GM19438 (cell line): ENCODE data around the gene FBRSL1.

Source experiments
- ATAC-seq: cut with Tn5 transposase; IDR thresholded peaks from one replicate; pipeline ENCODE4 v1.9.1; 2021; ENCODE audit warnings: low read depth; ENCODE audit not compliant: unreplicated experiment

FBRSL1 gene

DNA sequence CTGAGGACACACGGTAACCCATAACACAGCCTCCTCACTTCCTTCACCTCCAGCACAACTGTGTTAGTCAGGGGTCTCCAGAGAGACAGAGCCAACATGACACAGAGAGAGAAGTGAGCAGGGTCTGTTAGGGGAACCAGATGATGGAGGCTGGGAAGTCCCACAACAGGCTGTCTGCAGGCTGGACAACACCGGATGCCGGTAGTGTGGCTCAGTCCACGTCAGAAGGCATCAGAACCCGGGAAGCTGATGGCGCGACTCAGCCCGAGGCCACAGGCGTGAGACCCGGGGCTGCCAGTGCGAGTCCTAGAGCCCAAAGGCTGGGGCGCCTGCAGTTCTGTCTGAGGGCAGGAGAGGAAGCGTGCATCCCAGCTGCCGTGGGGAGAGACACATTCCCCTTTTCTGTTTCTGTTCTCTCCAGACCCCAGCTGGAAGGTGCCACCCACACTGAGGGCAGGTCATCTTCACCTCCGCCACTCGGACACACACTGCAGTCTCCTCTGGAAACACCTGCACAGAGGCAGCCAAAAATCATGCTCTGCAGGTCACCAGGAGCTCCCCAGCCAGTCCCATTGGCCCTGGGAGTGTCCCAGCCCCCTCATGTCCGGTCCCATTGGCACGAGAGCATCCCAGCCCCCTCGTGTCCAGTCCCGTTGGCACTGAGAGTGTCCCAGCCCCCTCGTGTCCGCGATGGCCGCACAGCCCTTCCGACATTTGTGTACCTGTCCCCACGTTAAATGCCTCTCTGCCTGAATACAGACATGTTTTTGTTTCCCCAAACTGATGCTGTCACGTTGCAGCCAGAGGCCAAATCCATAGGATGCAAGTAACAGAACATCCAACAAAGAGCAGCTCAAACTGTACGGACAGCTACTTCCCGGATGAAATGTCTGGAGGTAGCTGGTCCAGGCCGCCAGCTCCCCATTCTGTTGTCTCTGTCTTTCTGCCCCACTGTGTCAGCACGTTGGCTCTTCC lies 7.9 kb upstream of the FBRSL1 start:
- ATAC-seq, result no peak

DNA sequence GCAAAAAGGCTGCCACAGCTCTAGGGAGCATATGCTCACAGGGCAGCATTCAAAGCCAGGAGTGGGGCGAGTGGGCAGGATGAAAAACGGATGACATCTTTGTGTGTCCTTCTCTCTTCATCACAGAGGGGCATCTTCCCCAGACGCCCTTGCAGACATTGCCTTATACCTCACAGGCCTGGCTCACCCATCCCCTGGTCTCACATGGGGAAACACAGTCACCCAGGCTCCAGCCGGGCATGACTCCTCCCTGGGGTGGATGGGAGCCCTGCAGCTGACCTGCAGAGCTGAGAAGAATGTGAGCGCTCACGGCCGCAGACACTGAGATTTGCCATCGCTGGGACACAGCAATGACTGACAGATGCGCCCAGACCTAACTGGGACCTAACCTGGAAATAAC lies 7.2 kb upstream of the FBRSL1 start:
- ATAC-seq, result no peak

DNA sequence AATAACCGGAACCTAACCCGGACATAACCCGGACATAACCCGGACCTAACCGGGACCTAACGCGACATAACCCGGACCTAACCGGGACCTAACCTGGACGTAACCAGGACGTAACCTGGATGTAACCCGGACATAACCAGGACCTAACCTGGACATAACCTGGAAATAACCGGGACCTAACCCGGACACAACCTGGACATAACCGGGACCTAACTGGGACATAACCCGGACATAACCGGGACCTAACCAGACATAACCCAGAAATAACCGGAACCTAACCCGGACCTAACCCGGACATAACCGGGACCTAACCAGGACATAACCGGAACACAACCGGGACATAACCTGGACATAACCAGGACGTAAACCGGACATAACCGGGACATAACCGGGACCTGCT lies 6.7 kb upstream of the FBRSL1 start:
- no peak for ATAC-seq

DNA sequence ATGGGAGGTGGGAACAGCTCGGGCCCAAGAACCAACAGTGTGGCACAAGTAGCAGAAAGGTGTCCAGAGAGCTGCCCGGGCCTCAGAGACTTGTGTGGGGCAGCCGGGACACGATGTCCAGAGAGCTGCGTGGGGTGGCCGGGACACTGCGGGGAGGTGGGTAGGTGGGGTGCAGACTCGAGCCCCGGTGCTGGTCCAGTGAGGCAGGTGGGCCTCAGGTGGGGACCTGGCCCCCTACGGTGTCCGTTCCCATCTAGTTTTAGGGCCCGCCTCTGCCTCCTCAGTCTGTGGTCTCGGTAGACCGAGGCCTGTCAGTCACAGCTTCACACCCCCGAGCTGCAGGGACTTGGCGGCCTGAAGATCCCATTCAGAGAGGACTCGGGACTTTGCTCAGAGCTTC lies 6.3 kb upstream of the FBRSL1 start:
- ATAC-seq, result no peak

DNA sequence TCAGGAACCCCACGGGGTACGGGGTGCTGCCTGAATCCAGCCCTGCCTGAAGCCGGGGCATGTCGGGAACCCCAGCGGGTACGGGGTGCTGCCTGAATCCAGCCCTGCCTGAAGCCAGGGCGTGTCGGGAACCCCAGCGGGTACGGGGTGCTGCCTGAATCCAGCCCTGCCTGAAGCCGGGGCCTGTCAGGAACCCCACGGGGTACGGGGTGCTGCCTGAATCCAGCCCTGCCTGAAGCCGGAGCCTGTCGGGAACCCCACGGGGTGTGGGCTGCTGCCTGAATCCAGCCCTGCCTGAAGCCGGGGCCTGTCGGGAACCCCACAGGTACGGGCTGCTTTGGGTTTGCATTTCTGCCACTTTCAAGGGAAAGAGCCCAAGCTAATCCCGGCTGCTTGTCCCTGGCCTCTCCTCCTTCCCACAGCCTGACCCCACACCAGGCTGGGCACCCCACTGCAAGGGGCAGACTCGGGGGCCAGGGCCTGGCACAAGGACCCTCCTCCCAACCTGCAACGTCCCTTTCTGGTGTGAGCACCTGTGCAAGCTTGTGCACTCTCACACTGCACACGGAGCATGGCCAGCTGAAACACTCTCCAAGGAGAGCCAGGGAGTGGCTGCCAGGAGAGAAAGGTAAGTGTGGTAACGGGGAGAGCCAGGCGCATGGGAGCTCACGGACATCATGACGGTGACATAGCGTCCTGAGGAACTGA lies 5.6 kb upstream of the FBRSL1 start:
- no peak for ATAC-seq

DNA sequence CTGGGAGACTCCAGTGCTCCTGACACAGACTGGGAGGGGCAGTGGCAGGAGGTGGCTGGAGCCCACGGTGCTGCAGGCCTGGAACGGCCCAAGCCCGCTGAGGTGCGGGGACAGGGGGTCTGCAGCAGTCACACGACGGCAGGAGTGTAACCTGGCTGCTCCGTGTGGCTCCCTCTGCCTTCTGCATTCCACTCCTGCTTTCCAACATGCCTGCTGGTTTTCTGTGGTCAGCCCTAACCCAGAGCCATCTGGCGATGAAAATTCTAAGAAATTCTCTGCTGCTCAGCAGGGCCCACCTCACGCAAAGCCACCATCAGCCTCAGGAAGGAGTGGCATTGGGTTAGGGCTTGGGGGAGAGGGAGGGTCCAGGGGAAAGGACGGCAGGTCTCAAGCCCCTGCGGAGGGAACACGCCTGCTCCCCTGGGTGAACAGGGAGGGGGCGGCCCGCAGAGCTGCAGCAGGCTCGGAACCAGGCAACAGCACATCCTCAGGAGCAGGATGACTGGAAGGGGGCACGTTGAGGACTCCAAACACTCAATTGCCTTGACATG lies 5.0 kb upstream of the FBRSL1 start:
- ATAC-seq, result no peak

DNA sequence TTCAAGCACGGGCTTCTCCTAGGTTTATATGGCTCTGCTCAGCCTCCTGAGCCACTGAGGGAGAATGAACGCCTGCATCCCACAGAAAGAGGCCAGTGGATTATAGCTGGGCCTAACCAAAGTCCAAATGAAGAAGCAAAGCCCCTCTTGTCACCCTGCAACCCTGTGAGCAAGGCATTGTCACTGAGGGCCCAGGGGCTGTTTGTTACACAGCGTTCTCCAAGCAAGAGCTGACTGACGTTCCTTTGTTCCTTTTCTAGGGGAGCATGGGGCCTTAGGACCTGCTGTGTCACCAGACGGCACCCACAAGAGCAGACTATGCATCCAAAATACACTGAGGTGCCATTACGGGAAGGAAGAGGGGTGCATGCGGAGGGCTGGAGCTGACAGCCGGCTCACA lies 4.3 kb upstream of the FBRSL1 start:
- no peak for ATAC-seq

DNA sequence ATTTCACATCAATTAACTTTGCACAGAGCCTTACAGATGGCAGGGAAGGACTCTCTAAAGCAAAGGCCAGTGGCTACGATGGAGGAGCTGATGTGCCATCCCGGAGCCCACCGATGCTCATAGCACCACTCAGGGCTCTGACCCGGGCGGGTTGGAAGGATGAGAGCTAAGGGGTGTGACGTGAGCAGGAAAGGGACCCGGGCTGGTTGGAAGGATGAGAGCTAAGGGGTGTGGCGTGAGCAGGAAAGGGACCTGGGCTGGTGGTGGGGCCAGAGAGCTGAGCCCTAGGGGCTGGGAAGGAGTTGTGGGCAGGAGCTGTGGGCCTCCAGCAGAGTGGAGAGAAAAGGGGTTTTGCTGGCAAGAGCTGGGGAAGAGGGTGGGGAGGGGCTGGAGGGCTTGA lies 3.8 kb upstream of the FBRSL1 start:
- no peak for ATAC-seq

DNA sequence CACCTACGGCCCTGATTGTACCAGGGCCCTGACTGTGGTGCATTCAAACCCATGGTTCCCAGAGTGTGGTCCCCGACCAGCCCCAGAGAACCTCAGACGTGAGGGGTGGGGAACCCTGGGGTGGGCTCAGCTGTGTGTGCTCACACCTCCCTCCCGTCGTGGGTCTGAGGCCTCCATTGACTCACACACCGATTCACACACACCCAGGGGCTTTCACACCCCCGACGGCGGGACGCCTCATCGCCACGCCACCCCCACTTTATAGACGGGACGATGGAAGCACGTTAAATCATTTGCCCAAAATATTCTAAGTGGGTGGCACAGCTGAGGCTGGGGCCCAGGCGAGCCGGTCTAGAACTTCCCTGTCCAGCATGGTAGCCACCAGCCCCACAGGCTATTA lies 3.4 kb upstream of the FBRSL1 start:
- no peak for ATAC-seq

DNA sequence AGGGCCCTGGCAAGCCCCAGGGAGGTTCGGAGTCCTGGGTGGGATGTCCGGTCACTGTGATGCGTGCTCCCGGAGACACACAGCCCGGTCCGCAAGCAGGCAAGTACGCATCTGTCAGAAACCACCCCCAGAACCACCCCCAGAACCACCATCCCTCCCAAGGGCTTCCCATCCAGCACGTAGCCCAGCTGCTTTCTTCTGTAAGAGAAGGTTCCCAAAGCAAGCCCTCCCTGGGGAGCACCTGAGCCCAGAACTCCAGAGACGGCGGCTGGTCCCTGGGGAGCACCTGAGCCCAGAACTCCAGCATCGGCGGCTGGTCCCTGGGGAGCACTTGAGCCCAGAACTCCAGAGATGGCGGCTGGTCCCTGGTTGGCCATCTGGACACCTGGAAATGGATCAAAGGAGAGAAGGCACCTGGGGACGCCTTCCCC lies 2.6 kb upstream of the FBRSL1 start:
- ATAC-seq, result no peak

DNA sequence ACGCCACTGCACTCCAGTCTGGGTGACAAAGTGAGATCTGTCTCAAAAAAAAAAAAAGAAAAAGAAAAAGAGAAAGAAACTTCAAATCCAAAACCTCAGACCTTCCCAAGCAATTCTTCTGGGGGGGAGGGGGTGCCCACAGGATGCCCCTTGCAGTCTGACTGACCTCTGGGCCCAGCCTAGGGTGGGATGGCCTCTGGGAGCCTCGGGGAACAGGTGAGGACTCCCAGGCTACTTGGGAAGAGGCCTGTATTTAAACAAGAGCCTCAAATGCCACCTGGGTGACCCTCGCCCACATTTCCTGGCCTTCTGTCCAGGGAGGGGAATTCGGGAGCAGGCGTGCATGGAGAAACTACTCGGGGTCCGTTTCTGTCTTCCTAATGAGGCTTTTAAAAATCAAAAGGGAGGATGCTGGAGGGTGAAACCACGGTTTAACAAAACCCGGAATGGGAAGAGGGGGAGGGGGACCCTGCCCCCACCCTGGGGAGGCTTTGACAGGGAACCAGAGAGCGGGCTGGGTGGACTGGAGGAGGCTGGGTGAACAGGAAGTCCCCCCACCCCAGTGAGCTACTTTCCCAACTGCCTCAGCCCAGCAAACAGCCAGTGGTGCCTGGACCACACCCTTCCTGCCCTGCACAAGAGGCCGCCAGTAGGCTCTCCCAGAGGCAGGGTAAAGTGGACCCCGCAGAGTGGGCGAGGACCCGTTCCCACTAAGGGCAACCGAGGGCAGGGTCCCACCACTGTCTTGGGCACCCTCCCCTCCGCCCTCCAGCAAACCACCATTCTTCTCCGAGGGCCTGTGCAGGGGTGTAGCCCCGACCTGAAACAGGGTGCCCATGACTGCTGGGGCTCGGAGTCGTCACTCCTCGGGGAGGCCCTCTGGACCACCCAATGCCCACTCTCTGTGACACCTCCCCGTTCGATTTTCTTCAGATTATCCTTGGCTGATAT lies 1.5 kb upstream of the FBRSL1 start:
- no peak for ATAC-seq

DNA sequence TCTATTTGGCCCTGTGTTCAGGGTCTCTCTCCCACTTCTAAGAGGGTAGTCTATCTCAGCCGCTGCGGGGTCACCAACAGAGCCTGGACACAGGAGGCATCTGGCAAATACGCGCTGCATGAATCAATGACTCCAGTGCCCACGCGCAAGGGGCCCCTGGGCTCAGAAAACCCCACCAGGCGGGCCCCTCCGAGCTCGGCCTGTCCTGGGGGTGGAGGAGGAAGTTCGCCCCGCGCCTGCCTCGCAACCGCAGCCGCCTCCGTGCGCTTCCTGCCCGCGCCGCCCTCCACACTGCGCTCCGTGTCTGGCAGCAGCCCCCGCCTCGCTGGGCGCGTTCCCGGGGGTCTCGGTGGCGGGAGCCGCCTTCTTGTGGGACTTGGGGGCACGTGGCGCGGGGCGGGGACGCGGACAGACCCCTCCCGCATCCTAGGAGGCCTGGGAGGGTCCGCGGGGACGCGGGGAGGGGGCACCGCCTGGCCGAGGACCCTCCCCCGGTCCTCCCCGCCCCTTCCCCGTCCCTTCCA lies 811 bp upstream of the FBRSL1 start:
- no peak for ATAC-seq

DNA sequence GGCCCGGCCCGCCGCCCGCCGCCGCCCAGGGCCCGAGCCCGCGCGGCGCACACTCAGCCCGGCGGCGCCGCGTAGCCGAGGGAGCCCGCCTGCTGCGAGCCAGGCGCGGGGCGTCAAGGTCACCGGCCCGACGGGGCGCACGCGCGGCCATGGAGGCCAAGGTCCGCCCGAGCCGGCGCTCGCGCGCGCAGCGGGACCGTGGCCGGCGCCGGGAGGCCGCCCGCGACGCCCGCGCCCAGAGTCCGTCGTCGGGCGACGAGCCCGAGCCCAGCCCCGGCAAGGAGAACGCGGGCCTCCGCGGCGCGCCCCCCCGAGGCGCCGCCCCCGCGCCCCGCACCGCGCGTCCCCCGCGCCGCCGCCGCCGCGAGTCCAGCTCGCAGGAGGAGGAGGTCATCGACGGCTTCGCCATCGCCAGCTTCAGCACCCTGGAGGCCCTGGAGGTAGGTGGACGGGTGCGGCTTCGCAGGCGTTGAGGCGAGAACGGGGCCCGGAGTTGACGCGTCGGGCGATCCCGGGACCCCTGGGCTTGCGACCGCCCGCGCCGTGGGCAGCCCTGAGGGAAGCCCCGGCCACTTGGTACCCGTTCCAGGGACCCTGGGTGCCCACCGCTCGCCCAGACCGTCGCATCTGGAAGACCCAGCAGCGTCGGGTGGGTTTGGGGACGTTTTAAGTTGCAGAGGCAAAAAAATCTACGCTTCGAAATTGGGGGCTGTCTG lies 629 bp downstream of the FBRSL1 start:
- no peak for ATAC-seq

DNA sequence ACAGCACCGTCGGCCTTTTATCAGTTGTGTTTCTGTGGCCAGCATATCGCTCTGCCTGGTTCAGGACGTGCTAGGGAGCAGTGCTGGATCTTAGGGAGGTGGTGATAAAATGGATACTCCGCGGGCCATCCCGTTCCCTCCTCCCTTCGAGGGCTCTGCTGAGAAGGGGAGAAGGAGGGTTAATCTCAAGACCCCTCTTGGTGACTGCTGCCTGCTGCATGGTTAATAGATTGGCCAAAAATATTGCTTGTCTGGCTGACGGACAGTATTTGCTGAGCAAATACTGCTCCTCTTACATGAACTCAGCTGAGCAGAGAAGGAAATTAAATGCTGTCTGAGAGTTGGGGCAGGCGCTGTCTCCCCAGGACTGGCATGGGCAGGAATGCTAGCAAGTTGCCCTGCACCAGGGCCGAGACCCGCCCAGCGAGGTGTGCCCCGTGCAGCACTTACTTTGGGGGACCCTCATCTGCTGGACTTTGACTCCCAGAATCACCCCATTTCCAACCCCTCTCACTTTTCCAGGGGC lies 1.2 kb downstream of the FBRSL1 start:
- no peak for ATAC-seq

DNA sequence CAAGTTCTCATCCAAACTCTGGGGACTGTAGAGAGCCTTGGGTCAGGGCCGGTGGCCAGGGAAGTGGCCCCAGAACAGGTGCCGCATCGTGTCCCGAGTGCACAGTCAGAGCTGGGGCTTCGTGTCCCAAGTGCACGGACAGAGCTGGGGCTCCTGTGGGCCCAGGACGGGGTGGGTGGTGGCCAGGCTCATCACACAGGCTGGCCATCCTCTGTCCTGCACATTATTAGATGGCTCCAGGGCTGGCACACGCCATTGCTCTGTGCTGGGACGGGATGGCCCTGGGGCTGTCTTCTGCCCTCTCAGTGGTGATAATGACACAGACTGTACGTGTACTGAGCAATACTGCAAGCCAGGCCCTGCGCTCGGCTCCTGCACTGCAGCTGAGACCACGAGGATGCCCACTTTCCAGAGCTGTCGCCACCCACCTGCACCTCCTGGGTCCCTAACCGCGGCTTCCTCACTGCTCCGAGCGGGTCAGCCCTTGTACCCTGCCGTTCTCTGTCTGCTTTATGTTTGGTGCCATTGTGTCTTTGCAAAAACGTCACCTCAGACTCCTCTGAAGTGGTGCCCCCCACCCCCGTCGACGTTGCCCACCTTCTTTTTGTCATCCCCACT lies 1.9 kb downstream of the FBRSL1 start:
- ATAC-seq, result no peak

DNA sequence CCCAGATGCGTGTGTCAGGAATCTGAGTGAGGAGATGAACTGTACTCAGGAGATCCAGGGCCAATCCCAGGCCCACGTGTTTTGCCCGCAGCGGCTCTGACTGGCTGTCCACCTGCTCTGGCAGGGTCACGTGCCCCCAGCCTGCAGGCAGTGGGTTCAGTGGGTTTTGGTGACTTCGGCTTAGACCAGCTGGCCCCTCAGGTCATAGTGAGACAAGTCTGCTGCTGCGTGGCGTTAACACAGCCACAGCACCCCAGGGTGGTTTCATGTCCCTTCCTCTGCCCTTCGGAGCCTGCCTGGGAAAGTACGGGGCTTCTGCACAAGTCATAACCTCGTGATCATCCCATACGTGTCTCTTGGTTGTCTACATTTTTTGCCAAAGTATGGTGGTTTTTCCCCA lies 2.6 kb downstream of the FBRSL1 start:
- no peak for ATAC-seq

DNA sequence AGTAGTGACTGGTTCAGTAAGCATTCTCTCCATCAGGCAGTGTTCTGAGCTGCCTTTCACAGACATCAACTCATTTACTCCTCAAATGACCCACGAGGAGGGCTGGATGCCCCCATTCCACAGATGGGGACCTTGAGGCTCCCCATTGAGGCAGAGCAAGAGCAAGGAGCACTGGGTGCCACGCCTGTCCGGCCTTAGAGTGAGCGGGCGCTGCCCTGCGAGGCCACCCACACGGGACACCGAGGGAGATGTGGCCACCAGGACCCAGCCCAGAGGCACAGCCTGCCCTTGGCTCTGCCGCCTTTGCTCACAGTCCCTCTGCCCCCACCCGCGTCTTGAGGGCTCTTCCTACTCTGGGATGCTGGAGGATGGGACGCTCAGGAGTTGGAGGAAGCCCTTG lies 3.0 kb downstream of the FBRSL1 start:
- ATAC-seq, result no peak

DNA sequence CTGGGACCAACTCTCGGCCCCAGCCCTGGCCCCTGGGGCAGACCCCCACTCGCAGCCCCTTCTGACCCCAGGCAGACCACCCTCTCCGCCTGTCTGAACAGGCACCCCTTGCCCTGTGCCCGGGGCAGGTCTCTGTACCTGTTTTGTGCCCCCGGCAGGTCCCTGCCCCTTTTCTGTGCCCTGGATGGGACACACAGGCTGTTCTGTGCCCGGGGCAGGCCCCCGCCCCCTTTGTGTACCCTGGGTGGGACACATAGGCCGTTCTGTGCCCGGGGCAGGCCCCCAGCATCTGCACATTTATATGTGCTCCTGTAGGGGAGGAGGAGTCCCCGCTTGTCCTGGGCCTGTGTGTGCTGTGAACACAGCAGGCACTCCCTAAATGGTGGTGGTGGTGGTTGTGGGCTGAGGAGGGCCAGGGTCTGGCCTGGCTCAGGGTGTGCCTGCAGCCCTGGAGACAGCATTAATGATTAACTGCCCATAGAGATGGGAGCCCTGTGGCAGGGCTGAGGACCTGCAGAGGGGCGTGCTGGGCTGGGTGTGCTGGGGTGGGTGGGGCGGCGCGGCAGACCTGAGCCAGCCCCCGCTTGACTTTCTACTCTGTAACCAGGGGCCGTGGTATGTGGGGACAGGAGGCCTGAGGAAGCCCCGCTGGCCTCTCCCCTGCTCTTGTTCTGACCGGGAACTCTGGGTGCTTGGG lies 3.7 kb downstream of the FBRSL1 start:
- no peak for ATAC-seq
